SJCRH30 (cell line): ENCODE results near the gene ST6GALNAC3. TPM values are rescaled to one million over a fixed set of nuclear protein-coding genes. Genes with fewer than 3 reads are reported as not detected.

ENCODE experiments used
- DNase-seq, 2 experiments: peaks; one replicate each; pipeline ENCODE4 v3.0.0-alpha.2; 2015 to 2020
- H3K27ac ChIP-seq: fragments of 250-450 bp; sonication (Bioruptor Pico); 2 replicates; pipeline ENCODE4 v1.5.1; 2020; ENCODE audit warnings: mild to moderate bottlenecking, moderate library complexity
- H3K27me3 ChIP-seq: fragments of 250-450 bp; sonication (Bioruptor Pico); 2 replicates; pipeline ENCODE4 v1.5.1; 2020; ENCODE audit warnings: mild to moderate bottlenecking, moderate library complexity
- H3K36me3 ChIP-seq: fragments of 250-450 bp; sonication (Bioruptor Pico); 2 replicates; pipeline ENCODE4 v1.5.1; 2020; ENCODE audit warnings: mild to moderate bottlenecking, moderate library complexity
- H3K4me1 ChIP-seq: fragments of 250-450 bp; sonication (Bioruptor Pico); 2 replicates; pipeline ENCODE4 v1.5.1; 2020; ENCODE audit warnings: mild to moderate bottlenecking, moderate library complexity
- H3K4me3 ChIP-seq: fragments of 250-450 bp; sonication (Bioruptor Pico); 2 replicates; pipeline ENCODE4 v1.5.1; 2020; ENCODE audit warnings: mild to moderate bottlenecking, moderate library complexity
- H3K9me3 ChIP-seq: fragments of 250-450 bp; sonication (Bioruptor Pico); replicated peaks from 2 replicates; pipeline ENCODE4 v1.5.1; 2020; ENCODE audit warnings: mild to moderate bottlenecking, moderate library complexity
- total RNA-seq: library from RNA; depleted of rRNA; stranded (reverse); fragments of >200 nt; shearing (Covaris generic); gene quantifications from 2 replicates; pipeline ENCODE4 v1.2.3, GENCODE V29; 2014

Gene ST6GALNAC3
- total RNA-seq, 1 experiment from 2014 or later, result 6.4 TPM

DNA sequence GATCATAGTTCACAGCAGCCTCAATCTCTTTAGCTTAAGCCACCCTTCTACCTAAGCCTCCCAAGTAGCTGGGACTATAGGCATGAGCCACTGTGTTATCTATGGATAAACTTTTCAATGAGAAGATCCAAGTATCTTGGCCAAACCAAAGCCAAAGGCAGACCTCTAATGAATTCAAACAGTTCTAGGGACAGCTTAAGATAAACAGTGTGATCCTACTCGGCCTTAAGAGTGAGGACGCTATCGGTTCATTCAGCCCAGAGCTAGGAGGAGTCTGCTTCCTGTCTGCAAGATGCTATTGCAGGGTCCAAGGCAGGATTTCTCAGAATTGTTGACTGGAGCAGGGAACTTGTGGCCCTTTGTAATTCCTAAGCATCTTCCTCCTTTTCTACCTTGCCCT, 368.7 kb downstream of the ST6GALNAC3 start:
- H3K4me3 ChIP-seq, result no peak overlapping the region
- no peaks in the 10 kb centered on the region for H3K4me1 ChIP-seq
- H3K9me3 ChIP-seq, result 0 out of 2 replicates have a peak, but pooled peaks cover 4% of the 10 kb centered on the region
- H3K36me3 ChIP-seq, result no peaks in the 10 kb centered on the region
- no peaks in the 10 kb centered on the region for H3K27me3 ChIP-seq
- H3K27ac ChIP-seq, result no peak overlapping the region
- no peak for DNase-seq

DNA sequence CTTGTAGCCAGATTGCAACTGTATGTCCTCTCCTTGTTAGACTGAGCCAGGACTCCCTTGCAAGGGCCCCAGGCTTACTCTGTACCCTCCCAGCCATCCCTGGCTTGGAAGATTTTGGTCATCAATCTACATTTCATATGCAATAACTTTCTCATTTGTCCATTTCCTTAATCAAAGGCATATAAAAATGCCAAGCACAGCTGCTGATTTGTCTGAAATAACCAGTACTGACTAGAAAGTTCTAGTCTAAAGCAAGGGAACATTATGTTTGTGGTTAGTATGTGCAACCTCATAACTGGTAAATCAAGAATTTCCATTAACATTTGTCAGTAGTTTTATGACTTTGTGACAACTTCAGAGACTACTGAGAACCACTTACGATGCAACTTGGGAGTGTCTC, 370.2 kb downstream of the ST6GALNAC3 start:
- Histone ChIP-seq H3K27ac (no peak overlapping the region), H3K9me3 (peaks cover 4% of the 10 kb centered on the region; the same call in 1 of the 2 replicates), H3K36me3 (no peaks in the 10 kb centered on the region), H3K4me1 (no peaks in the 10 kb centered on the region), H3K27me3 (no peaks in the 10 kb centered on the region), H3K4me3 (no peak overlapping the region)
- DNase-seq, result no peak

DNA sequence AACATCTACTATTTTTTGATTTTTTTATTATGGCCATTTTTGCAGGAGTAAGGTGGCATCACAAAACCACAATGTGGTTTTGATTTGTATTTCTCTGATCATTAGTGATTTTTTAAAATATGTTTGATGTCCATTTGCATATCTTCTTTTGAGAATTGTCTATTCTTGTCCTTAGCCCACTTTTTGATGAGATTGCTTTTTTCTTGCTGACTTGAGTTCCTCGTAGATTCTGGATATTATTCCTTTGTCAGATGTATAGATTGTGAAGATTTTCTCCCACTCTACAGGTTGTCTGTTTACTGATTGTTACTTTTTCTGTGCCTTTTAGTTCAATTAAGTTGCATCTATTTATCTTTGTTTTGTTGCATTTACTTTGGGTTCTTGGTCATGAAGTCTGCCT, 375.7 kb downstream of the ST6GALNAC3 start:
- no peak overlapping the region for H3K4me3 ChIP-seq
- H3K4me1 ChIP-seq, result no peaks in the 10 kb centered on the region
- H3K9me3 ChIP-seq, result no peaks in the 10 kb centered on the region; the same call in 1 of the 2 replicates
- H3K27me3 ChIP-seq, result no peaks in the 10 kb centered on the region
- H3K27ac ChIP-seq, result no peak overlapping the region
- H3K36me3 ChIP-seq, result no peaks in the 10 kb centered on the region
- no peak for DNase-seq

DNA sequence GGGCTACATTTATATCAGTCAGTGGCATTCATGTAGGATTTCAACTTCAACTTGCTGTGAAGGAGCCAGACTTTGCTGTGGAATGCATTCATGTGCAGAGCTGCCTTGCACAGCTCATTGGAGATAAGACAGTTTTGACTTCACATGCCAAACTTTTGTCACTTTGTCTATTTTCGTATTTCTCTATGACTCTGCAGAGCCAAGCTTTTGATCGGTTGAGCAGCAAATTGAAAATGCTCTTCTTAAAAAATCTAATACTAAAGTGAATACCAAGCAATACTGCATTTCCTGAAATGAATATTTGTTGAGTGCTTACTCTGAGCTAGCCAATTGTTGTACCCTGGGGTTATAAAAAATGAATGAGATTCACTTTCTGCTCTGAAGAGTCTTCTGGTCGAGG, 388.7 kb downstream of the ST6GALNAC3 start:
- no peak for DNase-seq
- Histone ChIP-seq H3K27me3 (no peaks in the 10 kb centered on the region), H3K4me1 (peaks cover 5% of the 10 kb centered on the region; the same call in 1 of the 2 replicates), H3K4me3 (no peak overlapping the region), H3K27ac (no peak overlapping the region), H3K9me3 (no peaks in the 10 kb centered on the region), H3K36me3 (no peaks in the 10 kb centered on the region)

DNA sequence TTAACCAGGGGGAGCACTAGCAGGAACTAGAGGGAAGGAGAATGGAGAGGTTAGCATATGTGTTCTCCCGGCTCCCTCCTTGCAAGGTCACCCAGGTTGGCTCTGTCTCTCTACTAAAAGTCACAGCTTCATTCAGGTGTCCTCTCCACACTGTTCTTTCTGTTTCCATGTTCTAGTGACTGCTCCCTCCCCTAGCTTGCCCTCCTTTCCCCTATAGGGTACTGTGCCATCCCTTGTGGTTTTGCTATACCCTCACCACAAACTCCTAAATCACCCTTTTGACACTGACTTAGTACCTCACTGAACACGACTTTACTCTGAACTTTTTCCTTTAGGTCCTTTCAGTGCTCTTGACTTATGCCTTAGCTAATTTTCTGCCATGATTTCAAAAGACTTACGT, 389.3 kb downstream of the ST6GALNAC3 start:
- H3K9me3 ChIP-seq, result no peaks in the 10 kb centered on the region
- H3K36me3 ChIP-seq, result no peaks in the 10 kb centered on the region
- no peaks in the 10 kb centered on the region for H3K27me3 ChIP-seq
- DNase-seq, result no peak
- no peak overlapping the region for H3K4me3 ChIP-seq
- H3K27ac ChIP-seq, result no peak overlapping the region
- peaks cover 5% of the 10 kb centered on the region; the same call in 1 of the 2 replicates for H3K4me1 ChIP-seq

DNA sequence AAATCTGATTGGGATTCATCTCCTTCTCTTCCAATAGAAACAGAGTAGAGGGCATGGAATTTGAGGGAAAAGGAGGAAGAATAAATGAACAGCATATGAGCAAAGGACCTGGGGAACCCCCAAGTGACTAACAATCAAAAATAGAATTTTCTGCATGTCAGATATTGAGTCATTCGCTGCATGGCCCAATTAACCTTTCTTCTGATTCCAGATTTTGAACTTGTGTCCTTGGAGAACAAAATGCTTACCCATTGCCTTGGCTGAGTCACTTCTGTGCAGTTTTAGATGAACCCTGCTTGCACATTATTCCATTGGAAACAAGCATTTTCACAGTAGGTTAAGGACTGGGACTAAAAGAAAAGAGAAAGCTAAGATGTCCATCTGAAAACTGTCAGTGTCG, 390.5 kb downstream of the ST6GALNAC3 start:
- no peak overlapping the region for H3K4me3 ChIP-seq
- no peak for DNase-seq
- H3K27ac ChIP-seq, result no peak overlapping the region
- H3K9me3 ChIP-seq, result no peaks in the 10 kb centered on the region
- peaks cover 5% of the 10 kb centered on the region; the same call in 1 of the 2 replicates for H3K4me1 ChIP-seq
- no peaks in the 10 kb centered on the region for H3K27me3 ChIP-seq
- H3K36me3 ChIP-seq, result no peaks in the 10 kb centered on the region

DNA sequence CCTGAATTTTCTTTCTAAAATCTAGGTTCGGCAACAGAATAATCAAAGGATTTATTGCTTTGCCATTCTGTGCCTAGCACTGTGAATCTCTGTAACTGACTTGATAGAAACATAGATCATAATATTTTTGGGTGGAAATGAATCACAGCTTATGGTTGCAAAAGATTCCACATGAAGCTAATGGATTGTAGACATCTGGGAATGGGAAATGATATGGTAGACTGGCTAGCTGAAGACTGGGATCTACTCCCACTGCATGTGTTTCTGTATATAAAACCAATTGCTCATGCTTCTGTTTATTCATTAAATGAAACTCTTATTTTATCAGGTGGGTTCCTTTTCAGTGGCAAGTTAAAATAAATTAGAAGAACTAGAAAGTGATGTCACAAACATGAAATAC, 395.6 kb downstream of the ST6GALNAC3 start:
- Histone ChIP-seq H3K9me3 (no peaks in the 10 kb centered on the region), H3K4me3 (no peak overlapping the region), H3K27ac (no peak overlapping the region), H3K4me1 (no peaks in the 10 kb centered on the region), H3K27me3 (no peaks in the 10 kb centered on the region), H3K36me3 (no peaks in the 10 kb centered on the region)
- DNase-seq, result no peak

DNA sequence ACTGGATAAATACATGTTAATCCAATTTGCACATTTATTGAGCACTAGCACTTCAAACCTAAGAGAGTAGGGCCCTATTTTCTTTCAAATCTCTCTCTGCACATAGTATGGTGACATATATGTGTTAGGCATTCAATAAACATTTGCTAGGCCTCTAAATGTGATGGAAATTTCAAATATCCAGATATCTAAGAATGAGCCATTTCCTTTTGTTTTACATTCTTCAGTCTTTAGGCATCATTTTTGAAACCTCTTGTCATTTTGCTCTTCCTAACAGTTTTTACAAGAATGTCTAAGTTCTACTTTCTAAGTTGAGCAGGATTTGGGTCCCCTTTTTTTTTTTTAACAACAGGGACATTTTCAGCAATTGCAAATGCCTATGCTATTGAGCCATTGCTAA, 397.0 kb downstream of the ST6GALNAC3 start:
- H3K4me3 ChIP-seq, result no peak overlapping the region
- no peak overlapping the region for H3K27ac ChIP-seq
- no peaks in the 10 kb centered on the region for H3K4me1 ChIP-seq
- H3K27me3 ChIP-seq, result no peaks in the 10 kb centered on the region
- no peaks in the 10 kb centered on the region; the same call in 1 of the 2 replicates for H3K36me3 ChIP-seq
- H3K9me3 ChIP-seq, result peaks cover 3% of the 10 kb centered on the region; the same call in 1 of the 2 replicates
- no peak for DNase-seq

DNA sequence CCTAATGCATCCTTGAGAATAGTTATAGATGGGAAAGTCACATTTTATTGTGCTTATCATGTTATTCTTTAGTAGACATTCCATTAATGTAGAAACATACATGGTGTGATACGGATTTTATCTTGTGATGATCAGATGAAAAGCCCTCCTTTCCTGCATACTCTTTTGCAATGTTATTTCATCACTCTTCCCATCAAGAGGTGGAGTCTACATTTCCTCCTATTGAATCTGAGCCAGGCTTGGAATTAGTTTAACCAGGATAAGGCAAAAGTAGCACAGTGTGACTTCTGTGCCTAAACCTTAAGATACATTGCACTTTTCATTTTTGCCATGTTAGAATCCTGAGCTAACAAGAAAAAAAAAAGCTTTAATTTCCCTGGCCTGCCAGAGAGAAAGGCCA, 399.0 kb downstream of the ST6GALNAC3 start:
- H3K4me3 ChIP-seq, result no peak overlapping the region
- no peaks in the 10 kb centered on the region for H3K4me1 ChIP-seq
- H3K9me3 ChIP-seq, result peaks cover 3% of the 10 kb centered on the region
- no peaks in the 10 kb centered on the region for H3K27me3 ChIP-seq
- DNase-seq, result no peak
- no peak overlapping the region for H3K27ac ChIP-seq
- no peaks in the 10 kb centered on the region; the same call in 1 of the 2 replicates for H3K36me3 ChIP-seq

DNA sequence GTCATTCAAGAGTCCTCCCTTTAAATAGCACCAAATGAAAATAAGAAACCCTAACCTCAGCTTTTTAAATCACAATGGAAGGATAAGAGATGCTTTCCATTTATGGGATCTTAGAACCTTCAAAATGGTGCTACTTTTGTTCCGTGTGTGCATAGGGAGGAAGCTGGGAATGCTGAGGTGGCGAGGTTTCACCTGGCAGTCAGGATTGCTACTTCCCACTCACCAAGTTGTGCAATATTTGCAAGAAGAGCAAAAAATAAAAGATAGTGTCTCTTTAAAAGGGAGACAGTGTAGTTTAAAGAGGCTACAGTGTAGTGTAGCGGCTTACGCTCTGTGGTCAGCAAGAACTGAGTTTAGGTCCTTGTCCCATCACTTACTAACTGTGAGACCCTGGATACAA, 400.4 kb downstream of the ST6GALNAC3 start:
- no peak for DNase-seq
- Histone ChIP-seq H3K4me3 (no peak overlapping the region), H3K36me3 (no peaks in the 10 kb centered on the region; the same call in 1 of the 2 replicates), H3K27ac (no peak overlapping the region), H3K9me3 (peaks cover 3% of the 10 kb centered on the region), H3K27me3 (no peaks in the 10 kb centered on the region), H3K4me1 (no peaks in the 10 kb centered on the region)

DNA sequence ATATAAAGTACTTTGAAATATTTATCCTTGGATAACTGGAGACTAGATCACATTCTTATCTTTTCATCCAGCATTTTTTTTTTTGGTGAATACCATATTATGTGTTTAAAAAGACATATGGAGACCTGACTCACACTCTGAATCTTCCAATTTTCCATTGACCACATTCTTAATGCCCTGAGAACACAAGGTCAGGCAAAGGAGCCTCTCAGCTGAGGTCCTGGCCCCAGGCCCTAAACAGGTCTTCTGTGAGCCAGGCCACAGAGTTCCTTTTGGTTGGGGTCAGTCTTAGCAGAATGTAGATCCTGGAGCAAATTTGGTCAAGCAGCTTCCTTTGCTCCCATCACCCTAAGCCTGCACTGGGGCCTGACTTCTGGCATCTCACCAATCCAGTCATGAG, 402.6 kb downstream of the ST6GALNAC3 start:
- H3K9me3 ChIP-seq, result peaks cover 3% of the 10 kb centered on the region
- no peaks in the 10 kb centered on the region; the same call in 1 of the 2 replicates for H3K36me3 ChIP-seq
- H3K27ac ChIP-seq, result no peak overlapping the region
- H3K4me1 ChIP-seq, result no peaks in the 10 kb centered on the region
- no peak overlapping the region for H3K4me3 ChIP-seq
- no peaks in the 10 kb centered on the region for H3K27me3 ChIP-seq
- no peak for DNase-seq

DNA sequence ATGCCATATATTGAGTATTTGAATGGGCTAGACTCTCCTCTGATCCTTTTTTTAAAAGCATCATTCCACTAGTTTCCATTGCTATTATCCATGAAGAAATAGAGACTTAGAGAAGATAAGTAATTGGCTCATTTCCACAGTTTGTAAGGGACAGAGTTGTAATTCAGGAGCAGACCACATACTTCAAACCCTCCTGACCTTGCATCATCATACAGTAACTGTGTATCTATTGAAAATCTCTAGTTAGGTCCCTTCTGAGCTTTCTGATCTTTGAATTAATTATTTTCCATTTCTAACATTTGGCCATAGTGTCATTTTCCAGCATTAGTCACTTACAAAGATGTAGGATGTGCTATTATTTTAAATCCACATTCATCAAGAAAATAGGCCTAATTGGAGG, 406.3 kb downstream of the ST6GALNAC3 start:
- Histone ChIP-seq H3K4me1 (no peaks in the 10 kb centered on the region), H3K4me3 (no peak overlapping the region), H3K9me3 (peaks cover 6% of the 10 kb centered on the region), H3K27ac (no peak overlapping the region), H3K36me3 (no peaks in the 10 kb centered on the region; the same call in 1 of the 2 replicates), H3K27me3 (no peaks in the 10 kb centered on the region)
- DNase-seq, result no peak

DNA sequence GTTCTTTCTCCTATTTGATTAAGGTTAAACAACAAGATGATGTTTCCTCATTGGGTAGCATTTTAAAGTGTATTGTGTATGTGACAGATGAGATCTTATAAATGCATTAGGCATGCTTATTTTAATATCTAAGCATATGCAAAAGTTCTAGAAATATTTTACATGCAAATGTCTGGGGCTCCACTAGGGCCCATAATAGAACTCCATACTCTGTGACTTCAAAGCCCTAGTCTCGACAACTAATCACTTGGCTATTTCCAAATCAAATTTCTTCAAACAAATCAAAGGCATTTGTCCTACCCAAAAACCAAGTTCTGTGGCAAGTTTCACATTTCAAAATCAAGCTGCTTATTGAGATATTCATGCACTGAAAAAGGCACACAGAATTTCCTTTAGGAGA, 407.1 kb downstream of the ST6GALNAC3 start:
- no peaks in the 10 kb centered on the region for H3K4me1 ChIP-seq
- DNase-seq, result no peak
- H3K4me3 ChIP-seq, result no peak overlapping the region
- no peaks in the 10 kb centered on the region for H3K36me3 ChIP-seq
- H3K9me3 ChIP-seq, result peaks cover 4% of the 10 kb centered on the region
- no peak overlapping the region for H3K27ac ChIP-seq
- no peaks in the 10 kb centered on the region for H3K27me3 ChIP-seq

DNA sequence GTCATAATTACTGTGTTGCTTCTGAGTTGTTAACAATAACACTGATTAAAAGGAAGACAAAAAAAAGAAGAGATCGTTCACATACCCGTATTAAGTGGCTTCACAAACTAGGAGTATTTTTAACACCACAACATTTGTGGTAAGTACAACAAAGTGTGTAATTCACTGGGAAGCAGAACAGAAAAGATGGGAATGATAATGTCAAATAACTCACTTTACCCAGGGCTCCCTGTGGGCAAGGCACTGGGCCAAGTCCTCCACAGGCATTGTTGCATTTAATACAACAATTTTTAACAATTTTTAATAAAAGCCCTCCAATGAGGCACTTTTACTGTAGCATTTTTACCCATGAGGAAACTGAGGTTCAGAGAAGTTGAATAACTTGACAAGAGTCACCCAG, 407.7 kb downstream of the ST6GALNAC3 start:
- Histone ChIP-seq H3K4me3 (no peak overlapping the region), H3K27me3 (no peaks in the 10 kb centered on the region), H3K36me3 (no peaks in the 10 kb centered on the region), H3K27ac (no peak overlapping the region), H3K4me1 (no peaks in the 10 kb centered on the region), H3K9me3 (peaks cover 4% of the 10 kb centered on the region)
- DNase-seq, result no peak

DNA sequence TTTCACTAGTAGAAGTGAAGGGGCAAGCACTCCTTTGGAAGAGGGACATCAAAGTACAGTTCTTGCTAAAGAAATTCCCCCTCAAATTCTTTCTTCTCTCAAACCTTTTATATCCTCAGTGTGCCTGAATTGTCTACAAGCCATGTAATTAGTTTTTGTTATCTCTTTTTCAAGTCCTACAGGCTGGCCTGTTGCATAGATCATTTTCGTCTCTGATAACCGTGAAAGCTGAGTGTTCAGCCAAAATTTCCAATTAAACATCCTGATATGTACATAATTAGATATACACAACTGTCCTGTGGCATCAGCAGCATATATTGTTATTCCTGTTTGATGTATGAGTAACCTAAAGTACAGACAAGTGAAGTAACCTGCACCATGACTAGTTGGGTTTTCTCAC, 417.2 kb downstream of the ST6GALNAC3 start:
- DNase-seq, result no peak
- Histone ChIP-seq H3K4me3 (no peak overlapping the region), H3K9me3 (no peaks in the 10 kb centered on the region), H3K27me3 (no peaks in the 10 kb centered on the region), H3K36me3 (no peaks in the 10 kb centered on the region), H3K4me1 (no peaks in the 10 kb centered on the region), H3K27ac (no peak overlapping the region)

DNA sequence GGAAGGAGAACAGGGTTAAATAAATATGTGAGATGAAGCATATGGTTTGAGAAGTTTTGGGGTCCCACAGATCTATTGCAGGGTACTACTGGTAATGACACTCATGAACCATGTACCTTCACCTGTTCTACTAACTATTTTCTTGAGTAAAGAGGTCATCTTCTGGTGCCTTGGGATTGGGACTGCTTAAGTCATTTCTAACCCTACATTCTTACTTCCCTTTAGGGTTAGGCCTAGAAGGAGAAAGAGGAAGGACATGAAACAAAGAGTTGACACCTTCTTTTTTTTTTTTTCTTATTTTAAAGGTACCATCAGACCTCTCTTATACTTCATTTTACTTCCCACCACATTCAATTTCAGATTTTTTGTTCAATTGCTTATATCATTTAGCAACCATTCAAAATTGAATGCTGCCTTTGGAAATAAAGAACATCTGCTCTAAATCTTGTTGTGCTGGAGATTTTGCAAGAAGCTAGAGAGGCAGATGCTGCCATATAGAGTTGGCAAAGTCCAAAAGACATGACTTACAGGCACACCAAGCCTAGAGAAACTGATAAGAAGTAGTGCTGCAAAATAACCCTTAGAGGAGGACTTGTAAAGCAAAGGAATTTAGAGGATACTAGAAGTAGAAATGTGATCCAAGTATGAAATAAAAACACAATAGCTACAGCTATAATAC, 418.3 kb downstream of the ST6GALNAC3 start:
- DNase-seq, result no peak
- Histone ChIP-seq H3K9me3 (no peaks in the 10 kb centered on the region), H3K27me3 (no peaks in the 10 kb centered on the region), H3K36me3 (no peaks in the 10 kb centered on the region), H3K4me1 (no peaks in the 10 kb centered on the region), H3K4me3 (no peak overlapping the region), H3K27ac (no peak overlapping the region)
